Left ventricle myocardium inferior (tissue), 1 donor: ENCODE results near the gene SORCS2. TPM values are rescaled to one million over a fixed set of nuclear protein-coding genes. Genes with fewer than 3 reads are reported as not detected.

Source experiments
- DNase-seq: peaks from one replicate; pipeline ENCODE4 v3.0.0-alpha.2; 2020
- H3K27ac ChIP-seq: fragments of 200-600 bp; replicated peaks from 2 replicates; pipeline ENCODE4 v1.8.0; 2021
- H3K27me3 ChIP-seq: fragments of 200-600 bp; 2 replicates; pipeline ENCODE4 v1.8.0; 2021; ENCODE audit warnings: low read depth
- H3K36me3 ChIP-seq: fragments of 200-600 bp; 2 replicates; pipeline ENCODE4 v1.8.0; 2021
- H3K4me1 ChIP-seq: fragments of 200-600 bp; 2 replicates; pipeline ENCODE4 v1.8.0; 2021
- H3K4me3 ChIP-seq: fragments of 200-600 bp; 2 replicates; pipeline ENCODE4 v1.8.0; 2021; ENCODE audit warnings: mild to moderate bottlenecking, moderate library complexity
- H3K9me3 ChIP-seq: fragments of 200-600 bp; replicated peaks from 2 replicates; pipeline ENCODE4 v1.8.0; 2021
- CTCF ChIP-seq: fragments of 200-600 bp; IDR thresholded peaks from 2 replicates; pipeline ENCODE4 v1.8.0; 2021; ENCODE audit warnings: antibody characterized with exemption, mild to moderate bottlenecking, borderline replicate concordance
- intact Hi-C: fragments of 100-400 bp; cut with micrococcal nuclease; formaldehyde crosslinking; loops from one replicate; pipeline ENCODE4 v1.11.0; 2022
- total RNA-seq: library from RNA; stranded (reverse); fragmentation: NEBNext Ultra II Directional; extraction: Animal tissue kit (Norgen Biotek cat#: 25700); gene quantifications from one replicate; pipeline ENCODE4 v1.2.1, GENCODE V29; 2021
- donor health status: DM: no; HTN: yes; CAD: no; lungs with severe emphysema.

The SORCS2 gene
- total RNA-seq, 1 donor from 2014 or later: 1.2 TPM

- Histone ChIP-seq H3K27ac (peak overlapping the region; percentile 58), H3K9me3 (no peaks in the 10 kb centered on the region), H3K4me1 (peaks cover 37% of the 10 kb centered on the region), H3K36me3 (no peaks in the 10 kb centered on the region), H3K4me3 (no peak overlapping the region), H3K27me3 (no peaks in the 10 kb centered on the region)
- no peak for TF ChIP-seq CTCF
- intact Hi-C loops: no loop called here
- no peak for DNase-seq
These were observed 566.1 kb downstream of the SORCS2 start for GRCh38 chr4:7758476-7758875.

DNA sequence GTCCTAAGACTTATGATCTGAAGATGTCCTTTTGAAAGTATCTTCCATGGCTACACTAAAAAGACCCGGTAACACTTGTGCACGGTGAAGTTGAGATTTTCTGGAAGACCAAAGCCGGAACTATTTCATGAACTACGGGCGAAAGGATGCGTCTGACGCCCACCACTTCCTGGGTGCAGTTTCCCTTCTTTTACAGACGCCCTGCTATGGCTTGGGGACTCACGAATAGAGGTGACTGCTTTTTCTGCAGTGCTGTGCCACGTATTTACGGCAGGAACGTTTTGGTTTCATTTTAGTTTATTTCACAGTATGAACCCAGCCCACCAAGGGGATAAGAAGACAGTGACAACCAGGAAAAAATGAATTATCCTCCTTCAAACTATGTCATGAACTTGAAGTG is 566.9 kb downstream of the SORCS2 start:
- Histone ChIP-seq H3K4me3 (no peak overlapping the region), H3K36me3 (no peaks in the 10 kb centered on the region), H3K27ac (no peak overlapping the region), H3K27me3 (no peaks in the 10 kb centered on the region), H3K9me3 (no peaks in the 10 kb centered on the region), H3K4me1 (peaks cover 37% of the 10 kb centered on the region)
- DNase-seq: no peak
- TF ChIP-seq CTCF: no peak
- intact Hi-C loops: no loop called here

DNA sequence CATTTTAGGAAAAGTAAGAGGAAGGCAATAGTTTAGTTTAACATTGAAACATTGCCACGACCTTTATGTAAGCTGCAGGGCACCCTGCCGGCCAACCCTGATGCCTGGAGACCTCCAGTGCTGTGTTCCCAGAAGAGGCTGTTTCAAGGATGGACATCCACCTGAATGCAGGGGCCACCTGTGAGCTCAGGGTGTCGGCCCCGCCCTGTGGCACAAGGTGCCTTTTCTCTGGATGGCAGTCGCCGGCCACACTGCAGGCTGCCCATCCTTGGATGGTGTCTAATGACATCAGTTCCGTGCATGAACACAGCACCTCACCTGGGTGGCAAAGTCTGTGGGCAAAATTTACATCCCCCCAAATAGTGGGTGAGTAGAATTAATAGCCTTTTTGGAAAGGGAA is 567.3 kb downstream of the SORCS2 start:
- Histone ChIP-seq H3K27me3 (no peaks in the 10 kb centered on the region), H3K36me3 (no peaks in the 10 kb centered on the region), H3K4me1 (peaks cover 37% of the 10 kb centered on the region), H3K4me3 (no peak overlapping the region), H3K27ac (no peak overlapping the region), H3K9me3 (no peaks in the 10 kb centered on the region)
- intact Hi-C loops: loop anchor here (5.0 kb wide), 1 partner anchor 43 kb away; no protein-coding TSS in a partner anchor
- no peak for DNase-seq
- no peak for TF ChIP-seq CTCF

DNA sequence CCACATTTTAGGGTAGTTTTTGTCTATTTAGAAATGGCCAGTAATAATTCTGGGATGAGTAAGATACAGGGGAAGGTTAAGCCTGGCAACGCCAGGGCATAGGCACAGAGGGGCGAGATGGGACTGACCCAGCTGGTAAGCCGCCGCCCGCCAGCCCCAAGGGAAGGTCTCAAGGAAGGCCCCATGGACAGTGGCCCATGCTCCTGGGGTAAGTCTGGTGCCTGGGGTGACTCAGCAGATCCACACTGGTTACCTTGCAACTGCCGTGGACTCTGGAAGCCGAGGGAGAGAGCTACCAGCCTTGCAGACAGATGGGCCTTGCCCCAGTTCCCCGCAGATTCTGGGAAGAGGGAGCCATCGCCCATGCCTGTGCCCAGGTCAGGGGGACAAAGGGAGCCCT is 567.9 kb downstream of the SORCS2 start:
- no peak for TF ChIP-seq CTCF
- DNase-seq: no peak
- H3K27me3 ChIP-seq: no peaks in the 10 kb centered on the region
- no peaks in the 10 kb centered on the region for H3K36me3 ChIP-seq
- intact Hi-C loops: loop anchor here (5.0 kb wide), 1 partner anchor 42 kb away; no protein-coding TSS in a partner anchor
- H3K9me3 ChIP-seq: no peaks in the 10 kb centered on the region
- H3K4me3 ChIP-seq: no peak overlapping the region
- no peak overlapping the region for H3K27ac ChIP-seq
- H3K4me1 ChIP-seq: peaks cover 37% of the 10 kb centered on the region

DNA sequence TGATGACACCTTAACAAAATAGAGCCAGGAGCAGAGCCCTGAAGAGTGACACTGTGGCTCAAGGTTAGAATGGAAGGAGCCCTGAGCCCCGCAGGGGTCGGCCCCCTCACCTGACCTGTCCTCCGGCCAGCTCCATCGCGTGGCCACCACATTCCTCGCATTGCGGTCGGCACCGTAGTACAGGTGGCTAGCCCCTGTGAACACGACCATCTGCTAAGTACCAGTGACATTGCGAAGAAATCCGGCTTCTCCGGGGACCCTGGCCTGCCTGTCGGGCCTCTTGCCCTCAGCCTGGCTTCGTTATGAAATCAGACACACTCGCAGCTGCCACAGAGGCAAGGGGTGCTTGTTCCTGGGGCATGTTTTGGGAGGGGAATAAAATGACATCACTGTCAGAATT is 568.4 kb downstream of the SORCS2 start:
- no peaks in the 10 kb centered on the region for H3K9me3 ChIP-seq
- no peak for TF ChIP-seq CTCF
- no peak overlapping the region for H3K27ac ChIP-seq
- H3K4me3 ChIP-seq: no peak overlapping the region
- DNase-seq: no peak
- H3K36me3 ChIP-seq: no peaks in the 10 kb centered on the region
- H3K4me1 ChIP-seq: peaks cover 37% of the 10 kb centered on the region
- no peaks in the 10 kb centered on the region for H3K27me3 ChIP-seq
- intact Hi-C loops: loop anchor here (5.0 kb wide), 1 partner anchor 42 kb away; no protein-coding TSS in a partner anchor

- H3K4me1 ChIP-seq: peaks cover 37% of the 10 kb centered on the region
- no peak for TF ChIP-seq CTCF
- DNase-seq: no peak
- no peaks in the 10 kb centered on the region for H3K9me3 ChIP-seq
- no peaks in the 10 kb centered on the region for H3K27me3 ChIP-seq
- H3K36me3 ChIP-seq: no peaks in the 10 kb centered on the region
- H3K27ac ChIP-seq: no peak overlapping the region
- H3K4me3 ChIP-seq: no peak overlapping the region
- intact Hi-C loops: loop anchor here (5.0 kb wide), 1 partner anchor 41 kb away; no protein-coding TSS in a partner anchor
These were observed 569.0 kb downstream of the SORCS2 start for GRCh38 chr4:7761312-7761711.
